H7 (cell line): ENCODE results near the gene HELZ. TPM values are rescaled to one million over a fixed set of nuclear protein-coding genes. Genes with fewer than 3 reads are reported as not detected.

Experiments
- DNase-seq: peaks from one replicate; pipeline ENCODE4 v3.0.0; 2012
- H3K27me3 ChIP-seq: 2 replicates; pipeline ENCODE4 v1.6.0; 2011; ENCODE audit warnings: mild to moderate bottlenecking, low read length; ENCODE audit not compliant: control insufficient read depth, insufficient read depth
- H3K36me3 ChIP-seq: replicated peaks from 2 replicates; pipeline ENCODE4 v1.5.1; 2011; ENCODE audit warnings: low read length; ENCODE audit not compliant: control insufficient read depth, insufficient read depth
- H3K4me3 ChIP-seq: 2 replicates; pipeline ENCODE4 v1.5.1; 2011; ENCODE audit warnings: low read depth, mild to moderate bottlenecking, control low read depth, low read length, moderate library complexity; ENCODE audit not compliant: insufficient read depth
- total RNA-seq: library from RNA; depleted of rRNA; stranded (reverse); fragments of >200 nt; shearing (Covaris generic); gene quantifications from 2 replicates; pipeline ENCODE4 v1.2.3, GENCODE V29; 2014

Gene HELZ
- total RNA-seq, 1 experiment from 2014 or later: 15.6 TPM

- no peaks in the 10 kb centered on the region for H3K36me3 ChIP-seq
- no peak overlapping the region for H3K4me3 ChIP-seq
- no peak for DNase-seq
- no peaks in the 10 kb centered on the region for H3K27me3 ChIP-seq
These were observed 168.7 kb downstream of the HELZ start for GRCh38 chr17:67076290-67076689.

GRCh38 chr17:67074781-67075180 is 170.2 kb downstream of the HELZ start:
- Histone ChIP-seq H3K36me3 (no peaks in the 10 kb centered on the region), H3K4me3 (no peak overlapping the region), H3K27me3 (no peaks in the 10 kb centered on the region)
- no peak for DNase-seq

GRCh38 chr17:67072885-67073284 is 172.1 kb downstream of the HELZ start:
- Histone ChIP-seq H3K36me3 (no peaks in the 10 kb centered on the region), H3K27me3 (no peaks in the 10 kb centered on the region), H3K4me3 (no peak overlapping the region)
- DNase-seq: no peak

- Histone ChIP-seq H3K36me3 (no peaks in the 10 kb centered on the region), H3K27me3 (no peaks in the 10 kb centered on the region), H3K4me3 (no peak overlapping the region)
- no peak for DNase-seq
These were observed 173.4 kb downstream of the HELZ start for GRCh38 chr17:67071595-67071994.

GRCh38 chr17:67069603-67070136 is 175.3 kb downstream of the HELZ start:
- DNase-seq: no peak
- Histone ChIP-seq H3K4me3 (no peak overlapping the region), H3K27me3 (no peaks in the 10 kb centered on the region), H3K36me3 (no peaks in the 10 kb centered on the region)

GRCh38 chr17:67068999-67069398 is 176.0 kb downstream of the HELZ start:
- Histone ChIP-seq H3K4me3 (no peak overlapping the region), H3K36me3 (no peaks in the 10 kb centered on the region), H3K27me3 (no peaks in the 10 kb centered on the region)
- DNase-seq: no peak

GRCh38 chr17:67067571-67068482 is 177.2 kb downstream of the HELZ start:
- DNase-seq: no peak
- no peaks in the 10 kb centered on the region for H3K27me3 ChIP-seq
- H3K4me3 ChIP-seq: no peak overlapping the region
- H3K36me3 ChIP-seq: no peaks in the 10 kb centered on the region

GRCh38 chr17:67066717-67067116 is 178.3 kb downstream of the HELZ start:
- Histone ChIP-seq H3K27me3 (no peaks in the 10 kb centered on the region), H3K4me3 (no peak overlapping the region), H3K36me3 (no peaks in the 10 kb centered on the region)
- no peak for DNase-seq

- Histone ChIP-seq H3K4me3 (no peak overlapping the region), H3K27me3 (no peaks in the 10 kb centered on the region), H3K36me3 (no peaks in the 10 kb centered on the region)
- no peak for DNase-seq
These were observed 181.9 kb downstream of the HELZ start for GRCh38 chr17:67063141-67063540.

GRCh38 chr17:67059372-67059771 is 185.6 kb downstream of the HELZ start:
- Histone ChIP-seq H3K36me3 (no peaks in the 10 kb centered on the region), H3K27me3 (no peaks in the 10 kb centered on the region), H3K4me3 (no peak overlapping the region)
- DNase-seq: no peak

- H3K4me3 ChIP-seq: no peak overlapping the region
- DNase-seq: no peak
- H3K27me3 ChIP-seq: no peaks in the 10 kb centered on the region
- no peaks in the 10 kb centered on the region for H3K36me3 ChIP-seq
These were observed 187.0 kb downstream of the HELZ start for GRCh38 chr17:67058036-67058435.

- no peak overlapping the region for H3K4me3 ChIP-seq
- no peaks in the 10 kb centered on the region for H3K36me3 ChIP-seq
- DNase-seq: no peak
- H3K27me3 ChIP-seq: no peaks in the 10 kb centered on the region
These were observed 188.1 kb downstream of the HELZ start for GRCh38 chr17:67056746-67057490.

- no peaks in the 10 kb centered on the region for H3K36me3 ChIP-seq
- H3K27me3 ChIP-seq: no peaks in the 10 kb centered on the region
- DNase-seq: peak; percentile 51
- H3K4me3 ChIP-seq: no peak overlapping the region
These were observed 188.9 kb downstream of the HELZ start for GRCh38 chr17:67055811-67056745.

GRCh38 chr17:67055041-67055443 is 190.0 kb downstream of the HELZ start:
- no peak overlapping the region for H3K4me3 ChIP-seq
- DNase-seq: no peak
- no peaks in the 10 kb centered on the region for H3K36me3 ChIP-seq

More at GRCh38 chr17:67055041-67055443, 190.0 kb downstream of the HELZ start:
- H3K27me3 ChIP-seq: no peaks in the 10 kb centered on the region
